ENCODE measurements around the gene OR8I2.
"Not testable (repeated sequence)": the region's sequence is repeated elsewhere in the genome, so short reads cannot be mapped to it uniquely, and the experiment has no call there.

OR8I2 gene

GRCh38 chr11:56103210-56103737 is 10.2 kb downstream of the OR8I2 start, which contains the start of gene OR8H2:
TSS of gene OR8H2 (plus strand) at chr11:56103687. CDS start at chr11:56105043, 1,356 bp downstream.
- no peaks in the 10 kb centered on the region for H3K36me3 ChIP-seq (ENCODE audit: insufficient read depth, low read length)
- H3K9me3 ChIP-seq (ENCODE audit: low read depth, low read length): no peaks in the 10 kb centered on the region
- TF ChIP-seq EZH2 (IDR thresholded peaks at IDR 0.05) (no peak), POLR2AphosphoS5 (IDR thresholded peaks at IDR 0.05; ENCODE audit: borderline replicate concordance, low read depth, low read length) (no peak), FOXP2 (optimal IDR thresholded peaks at IDR 0.05; ENCODE audit: control extremely low read depth, extremely low read length, insufficient read depth) (no peak)
- no peak within 1 kb of the TSS for H3K9ac ChIP-seq (ENCODE audit: insufficient read length)
- H3K4me3 ChIP-seq: no peak within 1 kb of the TSS
- no peak for DNase-seq (ENCODE audit: low read depth, low spot score)
- H3K27ac ChIP-seq: no peak within 1 kb of the TSS

DNA sequence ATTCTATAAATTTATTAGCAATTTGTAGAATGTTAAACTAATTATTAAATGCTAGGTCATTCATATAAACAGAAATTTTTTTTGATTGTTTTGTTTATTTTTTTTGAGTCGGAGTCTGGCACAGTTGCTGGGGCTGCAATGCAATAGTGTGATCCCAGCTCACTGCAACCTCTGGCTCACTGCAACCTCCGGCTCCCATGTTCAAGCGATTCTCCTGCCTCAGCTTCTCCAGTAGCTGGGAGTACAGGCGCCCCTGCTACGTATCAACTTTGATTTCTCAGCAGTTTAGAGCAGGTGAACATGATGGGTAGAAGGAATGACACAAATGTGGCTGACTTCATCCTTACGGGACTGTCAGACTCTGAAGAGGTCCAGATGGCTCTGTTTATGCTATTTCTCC is 29.0 kb downstream of the OR8I2 start, which contains the start of gene OR8H3:
OR8H3 (plus strand) TSS at position 301 of the 400 bp plus-strand sequence; CDS start at position 301, 0 bp downstream.
- H3K9ac ChIP-seq (ENCODE audit: insufficient read length): no peak within 1 kb of the TSS
- no peak for TF ChIP-seq FOXP2 (optimal IDR thresholded peaks at IDR 0.05; ENCODE audit: control extremely low read depth, extremely low read length, insufficient read depth)
- TF ChIP-seq POLR2AphosphoS5 (IDR thresholded peaks at IDR 0.05; ENCODE audit: borderline replicate concordance, low read depth, low read length): no peak
- TF ChIP-seq EZH2 (IDR thresholded peaks at IDR 0.05): no peak
- H3K36me3 ChIP-seq (ENCODE audit: insufficient read depth, low read length): no peaks in the 10 kb centered on the region
- H3K27ac ChIP-seq: no peak within 1 kb of the TSS
- no peak for DNase-seq (ENCODE audit: low read depth, low spot score)
- H3K4me3 ChIP-seq: no peak within 1 kb of the TSS
- H3K9me3 ChIP-seq (ENCODE audit: low read depth, low read length): no peaks in the 10 kb centered on the region

DNA sequence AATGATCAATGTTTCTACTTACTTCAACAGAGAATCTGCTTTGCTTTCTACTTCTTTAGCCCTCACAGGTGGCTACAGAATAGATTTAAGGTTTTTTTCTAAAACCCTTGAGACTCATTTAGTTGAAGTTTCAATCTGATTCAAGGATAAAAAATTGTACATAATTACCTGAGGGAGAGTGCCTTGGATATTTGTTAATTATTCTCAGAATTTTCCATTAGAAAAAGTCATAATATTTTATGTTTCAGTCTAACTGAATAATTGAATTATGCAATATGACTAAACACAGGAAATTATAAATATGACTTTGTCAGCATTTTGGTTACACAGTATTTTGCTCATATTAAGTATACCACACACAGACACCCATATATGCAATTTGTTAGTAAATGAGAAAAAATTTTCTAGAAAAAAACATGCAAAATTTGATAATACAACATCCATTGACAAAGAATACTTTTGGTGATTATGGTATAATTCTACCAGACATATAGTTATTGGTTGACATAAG is 47.1 kb downstream of the OR8I2 start, which contains the start of gene OR8J3:
OR8J3 (minus strand) TSS at position 51 of the 511 bp plus-strand sequence. CDS start 2,483 bp downstream, outside the sequence.
- peak within 1 kb of the TSS; percentile 36; the same call in 1 of the 2 replicates for H3K4me3 ChIP-seq
- peak; percentile 40 for DNase-seq (ENCODE audit: low read depth, low spot score)
- no peak within 1 kb of the TSS for H3K9ac ChIP-seq (ENCODE audit: insufficient read length)
- H3K9me3 ChIP-seq (ENCODE audit: low read depth, low read length): no peaks in the 10 kb centered on the region
- TF ChIP-seq POLR2AphosphoS5 (IDR thresholded peaks at IDR 0.05; ENCODE audit: borderline replicate concordance, low read depth, low read length) (no peak), EZH2 (IDR thresholded peaks at IDR 0.05) (no peak), FOXP2 (optimal IDR thresholded peaks at IDR 0.05; ENCODE audit: control extremely low read depth, extremely low read length, insufficient read depth) (no peak)
- H3K36me3 ChIP-seq (ENCODE audit: insufficient read depth, low read length): no peaks in the 10 kb centered on the region
- peak within 1 kb of the TSS; percentile 93 for H3K27ac ChIP-seq

- H3K9me3 ChIP-seq (ENCODE audit: low read depth, low read length); H3K9ac ChIP-seq (ENCODE audit: insufficient read length); DNase-seq (ENCODE audit: low read depth, low spot score); H3K36me3 ChIP-seq (ENCODE audit: insufficient read depth, low read length); H3K27ac ChIP-seq; H3K4me3 ChIP-seq: not testable (repeated sequence)
Observed at GRCh38 chr11:56143681-56144080, 50.6 kb downstream of the OR8I2 start.
